HG02938 (cell line): ENCODE measurements around the gene SLC6A3.
"Not testable (repeated sequence)": the region's sequence is repeated elsewhere in the genome, so short reads cannot be mapped to it uniquely, and the experiment has no call there.

Source experiments
- ATAC-seq: cut with Tn5 transposase; IDR thresholded peaks from one replicate; pipeline ENCODE4 v1.9.1; 2021; ENCODE audit warnings: mild to moderate bottlenecking, moderate library complexity; ENCODE audit not compliant: unreplicated experiment

SLC6A3 gene

DNA sequence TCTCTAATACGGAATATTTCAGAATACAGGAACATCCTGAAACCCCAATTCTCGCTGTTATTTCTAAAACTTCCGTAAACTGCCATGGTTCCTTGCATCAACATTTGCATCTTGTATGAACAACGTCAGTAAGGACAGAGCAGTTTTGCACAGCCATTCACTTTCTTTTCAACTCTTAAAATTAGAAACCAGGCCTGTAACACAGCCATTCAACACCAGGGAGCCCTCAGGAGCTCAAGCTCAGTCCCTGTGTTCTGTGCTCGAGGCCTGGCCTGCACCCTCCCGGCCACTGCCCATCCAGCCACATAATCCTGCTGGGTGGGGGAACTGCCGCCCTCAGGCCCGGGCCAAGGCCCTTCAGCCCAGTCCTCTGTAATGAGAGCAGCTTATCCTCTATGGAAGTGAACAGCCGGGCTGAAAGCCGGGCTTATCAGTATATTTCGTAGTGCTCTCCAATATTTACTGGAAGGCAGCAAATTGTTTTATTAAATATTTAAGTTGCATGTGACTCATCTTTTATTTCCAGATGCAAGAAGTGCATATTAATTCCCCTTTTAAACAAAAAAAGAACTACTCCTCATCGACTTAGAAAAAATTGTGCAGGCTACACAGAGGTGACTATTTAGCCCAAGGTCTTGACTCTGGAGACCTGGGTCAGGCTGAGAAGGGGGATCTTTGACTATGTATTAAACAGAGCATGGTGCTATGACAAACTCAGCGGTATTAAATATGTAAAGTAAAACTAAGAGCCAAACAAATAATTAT is 33.2 kb upstream of the SLC6A3 start:
- no peak for ATAC-seq

DNA sequence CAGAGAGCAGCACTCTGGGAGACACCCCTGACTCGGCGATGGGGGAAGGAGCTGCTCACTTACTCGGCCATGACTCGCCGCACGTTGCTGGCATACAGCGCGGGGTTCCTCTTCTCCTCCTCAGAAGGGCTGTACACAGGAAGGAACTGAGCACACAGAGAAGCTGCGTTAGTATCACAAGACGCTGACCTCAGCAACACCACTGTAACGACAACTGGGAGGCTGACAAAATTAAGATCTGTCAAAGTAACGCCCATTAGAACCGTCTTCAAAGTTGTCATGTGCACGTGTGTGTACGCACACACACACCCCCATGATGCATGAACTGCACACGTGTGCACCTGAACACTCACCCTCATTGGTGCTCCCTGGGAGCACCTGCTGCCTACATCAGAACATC is 32.1 kb upstream of the SLC6A3 start:
- ATAC-seq = no peak

DNA sequence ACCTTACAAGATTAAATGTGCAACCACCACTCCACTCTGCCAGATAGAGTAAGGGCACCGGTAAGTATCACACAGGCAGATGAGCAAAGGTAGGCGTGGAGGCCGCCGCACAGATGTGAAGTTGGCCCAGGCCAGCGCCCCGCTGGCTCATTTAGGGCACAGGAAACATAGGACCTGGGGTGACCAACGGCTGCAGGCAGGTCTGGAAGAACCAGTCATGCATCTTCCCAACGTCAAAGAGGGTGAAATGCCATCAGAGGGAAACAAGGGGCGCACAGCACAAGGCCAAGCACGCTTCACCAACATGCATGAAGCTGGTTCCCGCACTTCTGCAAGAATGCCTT is 31.7 kb upstream of the SLC6A3 start:
- no peak for ATAC-seq

DNA sequence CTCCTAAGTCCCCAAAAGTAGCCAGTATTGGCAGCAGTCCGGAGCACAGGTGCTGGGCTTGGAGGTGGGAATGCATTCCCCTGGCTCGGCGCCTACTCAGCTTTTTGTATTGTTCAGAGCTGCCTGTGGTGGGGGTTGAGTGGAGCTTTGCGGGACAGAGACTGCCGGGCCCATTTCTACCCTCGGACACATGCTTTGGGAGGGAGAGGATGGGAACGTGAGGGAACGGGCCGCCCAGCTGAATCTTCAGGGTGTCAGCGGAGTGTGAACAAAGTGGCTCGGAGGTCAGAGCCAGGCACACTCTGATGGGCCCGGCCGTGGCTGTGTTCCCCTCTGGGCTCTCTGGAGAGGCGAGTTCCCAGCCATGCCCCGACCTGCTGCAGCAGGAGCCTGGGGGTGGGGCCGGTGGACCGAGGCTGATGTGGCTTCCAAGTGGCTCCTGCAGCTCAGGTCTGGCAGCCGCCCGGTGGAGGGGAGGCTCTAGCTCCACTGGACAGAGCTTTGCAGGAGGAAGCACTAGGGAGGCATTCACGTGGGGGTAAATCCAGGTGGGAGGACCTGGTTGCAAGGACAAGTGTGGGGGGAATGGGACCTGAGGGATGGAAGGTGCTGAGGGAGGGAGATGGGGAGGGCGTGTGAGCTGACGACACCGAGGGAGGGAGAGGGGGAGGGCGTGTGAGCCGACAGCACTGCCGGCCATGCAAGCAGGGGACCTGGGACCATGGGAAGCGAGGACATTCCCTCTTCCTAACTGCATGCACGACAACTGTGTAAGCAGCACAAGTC is 31.1 kb upstream of the SLC6A3 start:
- ATAC-seq = no peak

DNA sequence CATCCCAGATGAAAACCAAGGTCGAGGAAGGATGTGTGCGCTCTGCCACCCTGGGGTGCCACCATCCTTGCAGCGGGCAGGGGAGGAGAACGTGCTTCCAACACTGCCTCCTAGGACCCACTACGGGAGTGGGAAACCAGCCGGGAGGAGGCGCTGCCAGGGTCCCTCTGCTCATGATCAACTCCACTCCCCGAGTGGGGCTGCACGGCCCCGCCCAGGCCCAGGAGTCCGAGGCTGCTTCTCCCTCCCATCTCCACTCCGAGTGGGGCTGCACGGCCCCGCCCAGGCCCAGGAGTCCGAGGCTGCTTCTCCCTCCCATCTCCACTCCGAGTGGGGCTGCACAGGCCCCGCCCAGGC is 30.3 kb upstream of the SLC6A3 start:
- ATAC-seq = not testable (repeated sequence)

DNA sequence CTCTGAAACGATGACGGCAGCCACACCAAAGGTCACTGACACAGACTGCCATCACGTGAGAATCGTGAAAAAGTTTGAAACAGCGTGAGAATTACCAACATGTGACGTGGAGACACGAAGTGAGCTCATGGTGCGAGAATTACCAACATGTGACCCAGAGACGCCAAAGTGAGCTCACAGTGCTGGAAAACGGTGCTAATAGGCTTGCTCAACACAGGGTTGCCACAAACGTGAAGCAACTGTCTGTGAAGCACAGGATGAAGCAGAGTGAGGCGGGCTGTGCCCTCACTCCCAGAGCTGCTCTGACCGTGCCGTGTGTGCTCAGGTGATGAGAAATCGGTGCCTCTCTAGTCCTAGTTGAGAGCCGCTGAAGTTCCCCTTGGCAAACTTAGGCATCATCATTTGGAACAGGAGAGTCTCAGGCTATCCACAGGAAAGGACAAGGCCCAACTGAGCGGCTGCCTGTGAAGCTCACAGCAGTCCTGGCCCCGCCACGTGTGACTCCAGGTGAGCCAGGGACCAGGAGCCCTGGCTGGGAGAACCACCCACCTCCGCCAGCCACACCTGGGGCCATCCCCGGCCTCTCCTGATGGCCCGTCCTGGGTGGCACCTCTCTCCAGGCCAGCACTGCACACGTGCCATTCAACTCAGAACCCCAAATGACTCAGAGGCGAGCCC is 29.8 kb upstream of the SLC6A3 start:
- ATAC-seq = no peak

DNA sequence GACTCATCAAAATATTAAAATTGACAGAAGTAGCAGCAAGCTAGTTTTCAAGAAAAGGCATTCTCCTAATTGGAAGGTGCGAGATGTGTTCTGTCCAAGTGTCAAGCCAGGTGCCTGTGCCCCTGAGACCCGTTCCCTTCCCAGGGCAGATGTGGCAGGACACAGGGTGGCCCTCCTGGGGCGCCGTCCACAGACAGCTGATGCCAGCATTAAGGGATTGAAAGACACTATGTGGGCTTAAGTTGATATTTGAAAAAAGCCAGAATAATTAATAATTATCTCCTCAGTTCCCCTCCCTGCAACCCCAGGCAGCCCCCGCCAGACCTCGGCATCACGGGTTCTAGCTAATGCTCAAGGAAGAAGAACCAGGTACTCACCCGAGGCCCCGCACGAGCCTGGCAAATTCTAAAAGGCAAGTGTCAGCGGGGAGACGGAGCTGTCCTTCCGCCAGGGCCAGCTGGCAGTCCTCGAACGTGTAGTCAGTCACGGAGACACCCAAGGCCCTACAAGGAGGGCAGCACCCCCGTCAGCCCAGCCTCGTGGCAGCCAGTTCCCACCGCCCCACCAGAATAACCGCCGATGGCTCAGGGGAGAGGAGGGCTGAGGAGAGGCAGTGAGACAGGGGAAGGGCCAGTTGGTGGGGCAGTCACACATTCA is 29.1 kb upstream of the SLC6A3 start:
- ATAC-seq = no peak

DNA sequence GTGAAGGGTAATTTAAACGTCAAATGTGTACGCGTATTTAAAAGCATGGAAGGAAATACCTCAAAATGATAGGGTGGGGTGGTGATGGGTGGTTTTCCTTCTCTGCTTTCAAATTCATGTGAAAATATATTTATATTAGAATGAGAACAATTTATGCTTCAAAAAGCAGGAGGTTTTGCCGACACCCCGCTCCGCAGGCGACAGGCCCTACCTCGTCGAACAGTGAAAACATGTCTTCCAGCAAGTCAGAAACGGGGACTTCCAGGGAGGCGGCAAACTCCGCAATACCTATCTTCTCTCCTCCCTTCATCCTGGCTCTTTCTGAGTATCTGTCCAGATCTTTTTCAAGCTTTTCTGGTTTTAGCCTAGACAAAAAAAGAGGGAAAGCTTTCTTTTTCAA is 28.5 kb upstream of the SLC6A3 start:
- ATAC-seq = no peak

DNA sequence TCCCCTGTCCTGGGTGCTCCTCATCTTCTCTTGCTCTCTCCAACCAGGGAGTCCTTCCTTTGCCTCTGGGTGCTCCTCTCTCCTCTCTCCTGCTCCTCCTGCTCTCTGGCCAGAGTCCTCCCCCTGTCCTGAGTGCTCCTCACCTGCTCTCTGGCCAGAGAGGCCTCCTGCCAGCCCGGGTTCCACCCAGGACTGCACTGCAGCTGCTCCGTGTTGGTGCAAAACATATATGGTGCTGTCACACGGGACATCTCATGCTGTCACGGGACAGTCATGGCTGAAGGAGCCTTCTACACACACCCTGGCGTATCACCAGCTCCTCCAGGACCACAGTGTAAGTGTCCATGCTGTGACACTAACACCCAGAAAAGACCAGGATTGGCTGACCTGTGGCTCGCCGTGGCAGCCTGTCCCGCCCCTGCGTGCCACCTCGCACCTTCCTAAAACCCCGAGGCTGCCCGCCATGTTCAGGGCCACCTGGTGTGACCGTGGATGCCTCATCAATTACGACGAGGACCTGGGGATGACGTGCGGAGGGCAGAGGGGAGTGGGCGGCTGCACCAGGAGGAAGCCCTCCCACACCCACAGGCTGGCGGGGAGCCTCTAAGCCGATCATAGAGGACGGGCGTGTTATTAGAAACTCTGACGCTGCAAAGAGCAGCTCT is 27.9 kb upstream of the SLC6A3 start:
- ATAC-seq = no peak

DNA sequence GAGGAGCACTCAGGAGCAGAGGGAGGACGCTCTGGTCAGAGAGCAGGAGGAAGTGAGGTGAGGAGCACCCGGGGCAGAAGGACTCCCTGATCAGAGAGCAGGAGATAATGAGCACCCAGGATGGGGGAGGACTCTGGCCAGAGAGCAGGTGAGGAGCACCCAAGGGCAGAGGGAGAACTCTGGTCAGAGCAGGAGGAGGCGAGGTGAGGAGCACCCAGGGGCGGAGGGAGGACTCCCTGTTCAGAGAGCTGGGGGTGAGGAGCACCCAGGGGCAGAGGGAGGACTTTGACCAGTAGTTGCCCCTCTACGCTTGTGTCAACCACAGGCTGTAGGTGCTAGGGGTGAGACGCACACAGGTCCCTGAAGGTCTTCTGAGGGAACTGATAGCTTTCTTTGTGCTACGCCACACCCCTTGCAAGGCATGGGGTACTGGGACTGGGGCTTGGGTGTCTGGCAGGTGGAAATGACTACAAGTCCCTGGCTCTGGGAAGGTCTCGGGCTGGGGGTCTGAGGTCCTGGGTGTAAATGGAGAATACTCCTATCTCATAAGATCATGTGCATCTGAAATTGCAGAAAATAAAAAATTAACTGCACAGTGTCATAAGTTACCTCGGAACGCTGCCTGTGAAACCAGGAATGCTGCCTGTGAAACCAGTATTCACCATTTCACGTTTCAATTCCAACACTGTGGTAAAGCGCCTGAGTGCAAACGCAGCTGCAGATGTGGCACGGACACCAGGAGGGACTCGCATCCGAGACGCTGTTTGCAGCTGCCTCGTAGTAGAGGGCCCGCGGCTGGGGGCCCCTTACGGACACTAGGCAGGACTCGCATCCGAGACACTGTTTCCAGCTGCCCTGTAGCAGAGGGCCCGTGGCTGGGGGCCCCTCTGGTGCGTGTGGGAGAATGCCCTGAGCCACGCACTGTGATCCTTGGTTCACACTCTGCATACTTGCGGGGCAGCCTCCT is 27.0 kb upstream of the SLC6A3 start:
- ATAC-seq = no peak

DNA sequence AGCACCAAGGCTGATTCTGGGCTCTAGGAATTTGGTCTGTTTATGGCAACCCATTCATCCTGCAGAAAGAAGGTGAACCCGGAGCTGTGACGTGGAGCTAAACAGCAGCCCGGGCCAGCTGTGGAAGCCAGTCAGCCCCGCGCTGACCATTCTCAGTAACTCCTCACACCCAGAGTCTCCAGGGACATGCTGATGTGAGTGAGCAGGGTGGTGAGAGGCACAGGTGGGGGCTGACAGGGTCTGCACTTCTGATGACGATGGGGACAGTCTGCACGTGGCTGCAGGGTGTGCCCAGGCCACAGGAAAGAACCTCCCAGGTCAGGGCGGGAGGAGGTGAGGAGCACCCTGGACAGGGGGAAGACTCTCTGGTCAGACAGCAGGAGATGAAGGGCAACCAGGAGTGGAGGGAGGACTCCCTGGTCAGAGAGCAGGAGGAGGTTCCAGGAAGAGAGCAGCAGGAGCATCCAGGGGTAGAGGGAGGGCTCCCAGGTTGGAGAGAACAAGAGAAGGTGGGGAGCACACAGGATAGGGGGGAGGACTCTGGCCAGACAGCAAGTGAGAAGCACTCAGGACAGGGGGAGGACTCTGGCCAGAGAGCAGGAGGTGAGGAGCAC is 26.1 kb upstream of the SLC6A3 start:
- no peak for ATAC-seq

DNA sequence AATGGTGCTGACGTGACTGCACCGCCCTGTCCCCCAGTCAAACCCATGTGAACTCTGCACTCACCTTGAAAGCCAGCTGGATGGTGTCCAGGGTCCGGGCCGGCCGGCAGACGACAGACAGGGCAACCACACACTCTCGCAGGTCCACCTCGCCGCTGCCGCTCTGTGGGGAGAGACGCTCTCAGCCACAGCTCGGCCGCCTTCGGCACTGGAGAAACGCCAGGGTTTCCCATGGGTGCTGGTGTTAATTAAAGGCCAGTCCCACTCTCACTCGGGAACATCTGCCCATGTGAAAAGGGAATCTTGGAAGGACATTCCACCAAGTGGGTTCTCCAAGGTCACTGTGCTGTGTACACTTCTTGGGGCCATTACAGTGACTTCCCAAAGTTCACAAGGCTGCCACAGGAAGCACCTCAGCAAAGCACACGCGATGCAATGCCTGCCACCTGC is 25.5 kb upstream of the SLC6A3 start:
- no peak for ATAC-seq

DNA sequence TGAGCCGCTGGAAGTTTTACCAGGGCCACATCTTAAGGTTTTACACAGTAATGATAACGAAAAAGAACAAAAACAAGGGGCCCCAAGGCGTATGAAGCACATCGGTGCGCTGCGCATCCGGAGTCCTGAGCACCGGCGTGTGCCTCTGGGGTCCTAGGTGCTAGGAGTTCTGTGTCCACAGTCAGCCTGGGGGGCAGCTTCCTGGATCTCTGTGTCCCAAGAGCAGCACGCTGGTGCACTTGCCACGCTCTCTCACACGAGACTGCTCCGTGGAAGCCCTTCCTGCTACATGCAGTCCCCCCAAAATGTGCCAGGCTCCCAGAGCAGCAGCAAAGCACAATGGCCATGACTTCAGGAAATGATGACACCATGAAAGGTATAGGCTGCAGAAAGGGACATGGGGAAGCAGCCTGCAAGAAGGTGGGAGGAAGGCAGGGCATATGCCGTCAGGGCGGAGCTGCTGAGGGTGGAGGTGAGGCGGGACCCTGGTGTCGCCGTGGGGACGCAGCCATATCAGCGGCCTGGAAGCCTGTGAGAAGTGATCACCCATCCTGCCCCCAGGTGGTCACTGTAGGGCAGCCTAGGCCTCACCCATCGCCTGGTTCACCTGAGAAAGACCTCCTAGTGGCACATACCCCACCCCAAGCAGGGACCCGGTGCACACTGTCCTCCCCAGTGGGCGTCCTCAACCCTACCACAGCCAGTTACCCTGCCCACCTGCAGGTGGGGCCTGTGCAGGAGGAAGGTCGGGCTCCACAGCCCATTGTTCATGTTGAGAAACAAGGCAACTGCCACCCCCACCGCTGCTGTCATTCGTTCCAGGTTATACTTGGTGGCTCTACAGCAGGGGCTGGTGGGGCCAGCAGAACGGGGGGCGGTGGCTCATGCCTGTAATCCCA is 23.6 kb upstream of the SLC6A3 start:
- ATAC-seq = no peak

DNA sequence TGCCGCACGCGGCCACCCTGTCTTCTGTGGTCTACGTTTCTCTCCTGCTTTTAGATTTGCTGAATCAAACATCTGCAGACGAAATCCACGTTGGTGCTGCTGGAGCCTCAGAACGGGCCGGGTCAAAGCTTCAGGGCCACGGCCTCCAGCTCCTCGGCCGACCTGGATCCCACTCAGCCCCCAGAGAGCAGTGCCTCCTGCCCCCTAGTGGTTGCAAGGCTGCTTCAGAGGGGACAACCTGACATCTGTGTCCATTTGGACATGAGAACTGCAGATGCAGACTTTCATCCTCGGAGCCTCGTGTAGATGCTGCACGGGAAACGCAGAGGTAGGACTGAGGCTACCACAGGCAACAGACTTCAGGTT is 23.0 kb upstream of the SLC6A3 start:
- ATAC-seq = no peak

DNA sequence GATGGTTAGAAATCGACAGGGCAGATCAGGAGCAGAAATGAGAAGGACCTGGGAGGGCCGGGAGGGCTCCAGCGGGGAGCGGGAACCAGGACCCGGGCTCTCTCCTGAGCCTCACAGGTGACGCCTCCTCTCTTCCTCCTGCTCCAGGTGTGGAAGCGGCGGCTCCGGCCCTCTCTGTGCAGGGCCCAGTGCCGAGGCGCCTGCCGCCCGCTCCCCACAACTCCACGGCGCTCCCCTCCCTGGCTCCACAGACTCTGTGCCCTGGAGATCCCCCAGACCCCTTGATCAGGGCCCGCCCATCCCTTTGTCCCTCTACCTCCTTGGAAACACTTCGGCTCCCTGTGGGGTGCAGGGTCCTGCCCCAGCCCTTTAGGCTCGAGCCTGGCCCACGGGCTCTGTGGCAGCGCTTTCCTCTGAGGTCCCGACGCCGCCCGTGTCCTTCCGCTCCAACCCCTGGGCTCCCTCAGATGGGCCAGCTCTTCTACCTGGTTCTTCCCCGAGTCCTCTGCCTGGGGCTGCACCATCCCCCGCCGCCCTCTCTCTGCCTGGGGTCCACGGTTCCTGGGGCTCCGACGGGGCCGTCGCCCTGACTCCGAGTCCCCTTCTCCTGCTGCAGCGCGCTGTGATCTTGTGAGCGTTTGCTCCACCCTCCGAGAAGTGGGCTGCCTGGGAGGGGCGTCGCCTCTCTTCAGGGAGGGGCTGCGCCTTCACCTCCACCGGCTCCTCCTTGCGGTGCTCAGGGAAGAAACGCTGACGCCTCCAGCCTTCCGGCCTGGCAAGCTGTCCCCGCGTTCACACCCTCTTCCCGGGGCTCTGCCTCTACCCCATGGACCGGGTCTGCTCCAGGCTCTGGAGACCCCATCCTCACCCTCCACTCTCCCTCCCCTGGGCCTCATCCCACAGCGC is 22.4 kb upstream of the SLC6A3 start:
- ATAC-seq = no peak

DNA sequence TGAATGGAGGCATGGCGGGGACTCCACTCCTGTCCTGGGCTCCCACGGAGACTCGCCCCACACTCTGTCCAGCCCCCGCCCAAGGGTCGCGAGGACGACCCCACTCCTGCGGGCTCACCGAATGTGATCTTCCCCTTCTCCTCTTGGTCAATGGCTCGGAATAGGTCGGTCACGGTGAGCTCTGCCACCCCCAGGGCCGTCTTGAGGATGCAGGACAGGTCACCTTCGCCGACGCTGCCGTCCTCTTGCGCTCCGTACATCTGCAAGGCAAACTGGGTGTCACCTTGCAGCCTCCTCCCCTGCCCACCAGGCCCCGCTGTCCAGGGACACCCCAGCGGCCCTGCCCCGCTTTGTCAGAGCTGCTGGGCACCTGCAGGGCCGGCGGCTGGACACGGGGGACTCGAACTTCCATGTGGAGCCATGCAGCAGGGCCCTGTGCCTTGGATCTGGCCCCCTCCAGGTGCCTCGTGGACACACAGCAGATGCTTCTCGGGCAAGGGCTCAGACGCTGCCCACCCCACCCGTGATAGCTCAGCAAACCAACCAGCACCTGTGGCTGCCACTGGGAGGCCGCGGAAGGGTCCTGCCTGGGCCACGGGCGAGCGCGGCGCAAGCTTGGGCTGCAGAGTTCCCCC is 21.5 kb upstream of the SLC6A3 start:
- no peak for ATAC-seq

DNA sequence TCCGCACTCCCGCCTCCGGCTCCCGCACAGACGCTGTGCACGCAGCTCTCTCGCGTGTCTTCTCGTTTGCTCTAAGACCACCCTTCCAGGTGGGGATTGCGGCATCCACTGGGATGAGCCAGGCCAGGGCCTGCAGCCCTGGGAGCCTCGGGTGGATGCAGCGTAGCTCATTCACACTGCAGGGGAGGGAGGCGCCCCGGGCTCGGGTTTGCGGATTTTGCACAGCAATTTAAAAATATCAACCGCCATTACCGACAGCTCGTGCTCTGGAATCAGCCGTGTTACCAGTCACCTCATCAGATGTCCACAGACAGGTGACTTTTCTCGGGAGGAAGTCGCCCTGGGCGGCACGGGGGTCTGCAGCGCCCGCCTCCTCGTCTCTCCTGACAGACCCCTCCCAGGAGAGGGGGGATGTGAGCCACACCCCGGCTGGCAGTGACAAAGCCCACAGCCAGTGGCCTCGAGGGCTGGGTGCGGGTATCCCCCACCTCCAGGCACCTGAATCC is 20.8 kb upstream of the SLC6A3 start:
- ATAC-seq = no peak
